Activated CD4-positive, CD25-positive, alpha-beta regulatory T cell treated with anti-CD3 and anti-CD28 coated beads, Interleukin-2, amount 50 U/mL, for 16 hours (primary cell): ENCODE data around the gene DEPDC5.

Source experiments
- DNase-seq: peaks from one replicate; pipeline ENCODE4 v3.0.0-alpha.2; 2020; ENCODE audit warnings: low read depth, low spot score

Gene DEPDC5

DNA sequence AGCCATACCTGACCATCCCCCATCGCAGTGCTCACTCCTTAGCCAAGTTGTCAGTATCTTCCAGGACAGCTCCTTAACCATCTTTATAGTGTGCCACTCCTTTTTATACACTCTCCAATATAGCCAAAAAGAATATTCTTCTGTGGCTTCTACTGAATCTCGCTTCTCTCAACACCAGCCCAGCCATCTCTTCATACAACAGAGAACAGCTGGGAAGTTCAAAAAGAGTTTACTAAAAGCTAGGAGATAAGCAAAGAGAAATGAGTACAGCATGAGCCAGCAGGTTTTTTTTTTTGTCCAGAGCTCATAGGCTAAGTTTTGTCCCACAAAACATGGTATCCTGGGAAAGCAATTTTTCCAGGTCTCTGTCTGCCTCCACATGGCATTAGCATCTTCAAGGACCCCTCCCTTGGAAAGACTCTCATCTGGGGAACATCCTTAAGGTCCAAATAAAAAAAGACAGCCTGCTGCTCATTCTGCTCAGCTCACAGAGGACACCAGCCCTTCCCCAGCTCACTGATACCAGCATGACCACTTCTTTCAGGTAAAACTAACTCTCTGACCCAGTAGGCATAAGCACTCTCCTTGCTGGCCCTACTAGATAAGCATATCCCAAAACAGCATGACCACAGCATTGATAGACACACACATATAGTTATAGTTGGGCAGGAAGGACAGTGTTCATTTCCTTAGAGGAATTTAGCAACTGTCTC lies 141.7 kb downstream of the DEPDC5 start:
- no peak for DNase-seq

DNA sequence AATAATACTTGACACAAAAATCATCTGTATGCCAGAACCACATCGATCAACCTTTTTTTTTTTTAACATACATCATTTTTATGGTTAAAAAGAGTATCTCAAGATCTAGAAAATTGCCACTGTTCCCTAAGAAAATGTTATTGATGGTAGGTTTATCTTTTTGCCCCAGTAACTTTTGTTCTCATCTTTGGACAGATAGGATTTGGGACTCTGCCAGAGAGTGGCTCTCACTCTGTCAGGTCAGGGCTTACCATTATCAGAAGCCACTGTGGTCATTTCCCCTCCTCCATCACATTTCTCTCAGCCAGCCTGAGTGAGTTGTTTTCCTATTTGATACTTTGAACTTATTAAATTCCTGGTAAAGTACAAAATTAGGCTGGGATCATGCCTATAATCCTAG lies 142.7 kb downstream of the DEPDC5 start:
- no peak for DNase-seq

DNA sequence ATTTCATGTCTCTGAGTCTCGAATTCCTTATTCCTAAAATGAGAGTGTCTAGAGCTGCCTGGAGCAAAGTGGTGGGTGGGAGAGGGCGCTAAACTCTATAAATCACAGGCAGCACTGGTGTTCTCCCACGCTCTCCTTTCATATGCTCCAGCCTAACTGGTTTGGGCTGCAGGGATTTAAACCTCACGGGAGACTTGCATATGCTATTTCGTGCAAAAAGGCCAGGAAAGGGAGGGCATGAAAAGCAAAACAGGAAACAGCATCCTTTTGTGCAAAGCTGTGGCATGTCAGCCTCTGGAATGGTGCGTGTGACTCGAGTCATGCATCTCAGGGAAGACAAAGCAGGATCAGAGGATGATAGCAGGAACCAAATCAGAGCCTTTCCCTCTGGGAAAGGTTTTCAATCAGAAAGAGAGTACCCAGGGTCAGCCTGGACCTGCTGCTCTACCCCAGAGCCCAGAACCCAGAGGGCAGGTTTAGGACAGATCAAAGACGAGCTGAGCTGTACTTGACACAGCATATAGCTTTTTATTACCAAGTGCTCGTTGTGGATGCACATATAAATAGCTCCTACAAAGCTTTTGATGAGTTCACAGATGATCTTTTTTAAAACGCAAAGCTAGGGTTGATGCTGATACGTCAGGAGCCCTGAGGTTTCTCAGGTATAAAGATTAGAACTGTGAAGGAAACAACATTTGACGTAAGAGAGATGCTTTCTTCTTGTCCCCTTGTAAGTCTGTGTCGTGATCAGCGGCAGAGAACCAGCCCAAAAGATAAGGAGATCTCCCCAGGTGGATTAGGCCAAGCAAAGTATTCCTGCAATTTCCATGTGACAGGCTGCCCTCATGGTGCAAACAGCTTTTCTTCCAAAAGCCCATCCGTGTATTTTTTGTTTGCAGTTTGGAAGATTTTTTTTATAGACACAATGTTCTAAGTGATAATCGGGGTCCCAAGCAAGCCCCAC lies 144.3 kb downstream of the DEPDC5 start:
- no peak for DNase-seq

GRCh38 chr22:31898926-31899325 lies 145.1 kb downstream of the DEPDC5 start:
- DNase-seq: no peak

DNA sequence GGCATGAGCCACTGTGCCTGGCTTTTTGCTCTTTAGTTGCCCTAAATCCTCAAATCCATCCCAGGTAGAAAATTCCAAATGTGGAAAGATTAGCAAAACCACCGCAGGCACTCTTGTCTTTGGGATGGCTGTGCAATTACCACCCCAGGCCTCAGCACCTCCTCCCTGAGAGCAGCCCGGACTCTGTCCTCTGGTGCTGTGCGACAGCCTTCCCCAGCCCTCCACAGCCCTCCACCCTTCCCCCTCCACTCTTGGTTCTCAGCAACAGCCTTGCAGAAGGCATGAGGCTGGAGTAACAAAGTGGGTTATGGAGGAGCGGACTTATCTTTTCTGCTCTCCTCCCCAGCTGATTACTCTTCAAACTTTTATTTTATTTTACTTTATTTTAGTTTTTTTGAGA lies 145.8 kb downstream of the DEPDC5 start:
- no peak for DNase-seq

DNA sequence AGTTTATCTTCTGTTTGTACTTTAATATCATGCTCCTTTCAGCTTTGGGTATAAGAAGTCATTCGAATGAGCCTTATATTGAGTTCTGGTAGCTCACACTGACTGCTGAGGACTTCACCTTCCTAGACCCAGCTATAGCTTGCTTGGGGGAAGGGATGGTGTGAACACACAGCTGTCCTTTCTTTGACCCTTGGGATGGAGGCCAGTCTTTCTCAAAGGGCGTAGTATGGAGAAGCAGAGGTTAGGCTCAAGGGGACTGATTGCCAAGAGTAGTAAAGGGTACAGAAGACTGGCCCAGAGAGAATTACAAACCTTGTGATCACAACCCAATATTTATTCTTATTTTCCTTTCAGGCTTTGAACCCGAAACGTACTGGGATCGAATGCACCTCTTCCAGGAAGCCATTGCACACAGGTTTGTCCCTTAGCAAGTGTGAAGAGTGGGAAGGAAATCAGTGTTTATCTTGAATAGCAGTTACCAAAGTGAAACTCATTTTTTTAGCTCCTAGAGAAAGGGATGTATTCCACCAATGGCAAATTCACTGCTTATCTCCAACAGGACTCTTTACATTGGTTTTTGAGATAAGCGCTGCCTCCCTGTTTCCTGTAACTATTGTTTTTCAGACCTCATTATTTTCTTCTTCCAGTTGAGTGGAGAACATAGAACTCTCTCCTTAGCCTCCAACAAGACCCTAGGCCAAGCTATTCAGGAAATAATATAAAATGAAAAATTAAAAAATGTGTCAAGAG lies 147.7 kb downstream of the DEPDC5 start:
- DNase-seq: no peak

- DNase-seq: no peak
Measured at GRCh38 chr22:31904651-31905050, 150.8 kb downstream of the DEPDC5 start.

GRCh38 chr22:31905356-31905755 lies 151.5 kb downstream of the DEPDC5 start:
- DNase-seq: no peak

DNA sequence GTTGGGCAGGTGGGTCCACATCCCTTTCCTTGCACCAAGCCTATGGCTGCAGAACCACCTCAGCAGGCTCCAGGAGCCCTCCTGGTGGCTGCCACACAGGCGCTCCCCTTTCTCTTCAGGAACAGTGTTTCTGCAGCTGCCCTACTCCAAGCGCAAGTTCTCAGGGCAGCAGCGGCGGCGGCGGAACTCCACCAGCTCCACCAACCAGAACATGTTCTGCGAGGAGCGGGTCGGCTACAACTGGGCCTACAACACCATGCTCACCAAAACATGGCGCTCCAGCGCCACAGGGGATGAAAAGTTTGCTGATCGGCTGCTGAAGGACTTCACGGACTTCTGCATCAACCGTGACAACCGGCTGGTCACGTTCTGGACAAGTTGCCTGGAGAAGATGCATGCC lies 152.3 kb downstream of the DEPDC5 start:
- DNase-seq: no peak

DNA sequence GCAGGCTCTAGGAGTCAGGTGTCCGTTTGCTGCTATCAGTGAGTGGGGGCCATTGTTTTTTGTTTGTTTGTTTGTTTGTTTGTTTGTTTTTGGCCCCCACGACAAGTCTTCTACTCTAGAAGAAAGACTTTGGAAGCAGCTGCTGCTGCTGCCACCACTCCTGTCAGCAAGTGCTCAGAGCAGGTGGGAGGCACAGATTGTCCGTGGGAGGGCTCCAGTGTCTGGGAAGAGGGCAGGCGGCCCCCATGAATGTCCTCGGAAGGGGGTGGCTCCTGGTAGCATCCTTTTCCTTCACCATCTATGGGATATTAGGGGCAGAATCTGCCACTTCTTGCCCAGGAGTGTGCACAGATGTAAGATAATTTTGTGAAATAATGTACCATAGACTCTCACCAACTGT lies 152.8 kb downstream of the DEPDC5 start:
- no peak for DNase-seq

DNA sequence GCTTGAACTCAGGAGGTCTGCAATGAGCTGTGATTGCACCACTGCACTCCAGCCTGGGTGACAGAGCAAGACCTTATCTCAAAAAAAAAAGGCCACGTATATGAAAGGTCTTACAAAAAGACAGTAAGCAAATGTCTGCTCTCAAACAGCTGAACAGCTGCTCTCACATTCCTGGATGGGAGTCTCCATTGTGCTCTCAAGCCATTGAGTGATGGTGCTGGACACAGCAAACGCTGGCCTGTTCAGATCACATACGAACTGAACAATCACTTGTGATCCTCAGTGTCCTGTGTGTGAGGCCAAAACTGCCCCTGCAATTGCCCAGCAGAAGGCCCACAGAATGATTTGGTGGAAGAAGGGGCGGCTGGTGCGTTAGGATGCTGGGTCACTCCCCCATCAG lies 156.2 kb downstream of the DEPDC5 start:
- no peak for DNase-seq

- DNase-seq: no peak
Measured at GRCh38 chr22:31911565-31912406, 158.0 kb downstream of the DEPDC5 start.

DNA sequence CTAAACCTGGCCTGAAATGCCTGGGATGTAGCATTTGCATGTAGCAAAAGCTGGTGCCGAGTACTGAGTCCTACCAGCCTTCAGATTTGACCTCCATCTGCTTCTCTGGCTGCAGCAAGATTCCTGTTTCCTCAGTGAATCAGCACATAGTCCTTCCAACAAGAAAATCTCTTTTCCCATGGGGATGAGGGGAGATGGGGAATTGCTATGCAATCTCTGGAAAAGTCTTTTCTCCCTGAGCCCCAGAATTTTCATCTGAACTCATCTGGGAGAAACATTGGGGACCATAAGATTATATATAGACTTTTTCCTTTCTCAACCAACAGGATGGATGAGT lies 158.6 kb downstream of the DEPDC5 start:
- DNase-seq: no peak

DNA sequence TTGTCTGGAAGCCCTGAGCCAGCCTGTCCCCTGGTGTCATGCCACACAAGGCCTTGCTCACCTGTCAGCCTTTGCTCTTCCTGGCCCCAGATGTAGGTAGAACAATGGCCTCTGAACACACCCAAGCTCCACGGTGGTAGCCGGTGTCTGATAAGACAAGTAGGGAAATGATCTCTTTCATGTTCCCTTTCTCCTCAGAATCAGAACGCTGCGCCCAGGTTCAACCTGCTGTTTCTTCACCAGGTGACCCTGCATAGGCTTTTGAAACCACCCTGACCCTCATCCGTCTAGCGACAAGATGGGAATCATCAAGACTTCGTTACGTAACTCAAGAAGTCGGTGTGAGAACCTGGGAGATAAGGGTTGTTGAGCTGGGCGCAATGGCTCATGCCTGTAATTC lies 161.8 kb downstream of the DEPDC5 start:
- no peak for DNase-seq

GRCh38 chr22:31917227-31917921 lies 163.6 kb downstream of the DEPDC5 start:
- DNase-seq: no peak

- DNase-seq: no peak
Measured at GRCh38 chr22:31919730-31920129, 165.9 kb downstream of the DEPDC5 start.

GRCh38 chr22:31920306-31920705 lies 166.5 kb downstream of the DEPDC5 start:
- no peak for DNase-seq

DNA sequence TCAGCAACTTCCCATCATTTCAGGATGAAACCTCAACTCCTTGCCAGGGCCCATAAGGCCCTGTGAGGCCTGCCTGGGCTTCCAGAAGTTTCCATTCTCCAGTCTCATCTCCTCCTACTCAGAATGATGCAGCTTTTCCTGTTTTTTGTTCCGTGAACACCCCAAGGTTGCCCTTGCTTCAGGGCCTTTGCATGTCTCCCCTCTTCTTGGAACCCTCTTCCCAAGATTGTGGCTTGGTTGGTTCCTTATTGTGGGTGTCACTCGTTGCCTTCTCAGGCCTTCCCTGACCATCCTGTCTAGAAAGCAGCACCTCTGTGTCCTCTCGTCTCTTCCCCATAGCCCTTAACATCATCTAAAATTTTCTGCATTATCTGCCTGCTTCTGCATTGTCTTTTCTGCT lies 167.3 kb downstream of the DEPDC5 start:
- DNase-seq: no peak

DNA sequence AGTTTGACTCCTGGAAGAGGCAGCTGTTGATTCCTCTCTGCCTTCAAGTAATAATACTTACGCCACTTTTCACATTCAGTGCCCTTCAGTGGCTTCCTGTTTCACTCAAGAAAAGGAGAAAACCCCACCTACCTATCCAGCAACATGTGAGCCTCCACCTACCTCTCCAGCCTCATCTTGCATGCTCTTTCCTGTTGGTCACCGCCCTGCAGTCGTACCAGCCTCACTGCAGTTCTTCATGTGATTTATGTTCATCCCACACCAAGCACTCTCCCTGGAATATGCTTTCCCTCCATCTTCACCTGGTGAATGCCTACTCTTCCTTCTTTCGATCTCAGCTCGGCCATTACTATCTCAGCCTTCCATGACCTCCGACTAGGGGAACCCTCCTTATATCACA lies 168.7 kb downstream of the DEPDC5 start:
- no peak for DNase-seq

DNA sequence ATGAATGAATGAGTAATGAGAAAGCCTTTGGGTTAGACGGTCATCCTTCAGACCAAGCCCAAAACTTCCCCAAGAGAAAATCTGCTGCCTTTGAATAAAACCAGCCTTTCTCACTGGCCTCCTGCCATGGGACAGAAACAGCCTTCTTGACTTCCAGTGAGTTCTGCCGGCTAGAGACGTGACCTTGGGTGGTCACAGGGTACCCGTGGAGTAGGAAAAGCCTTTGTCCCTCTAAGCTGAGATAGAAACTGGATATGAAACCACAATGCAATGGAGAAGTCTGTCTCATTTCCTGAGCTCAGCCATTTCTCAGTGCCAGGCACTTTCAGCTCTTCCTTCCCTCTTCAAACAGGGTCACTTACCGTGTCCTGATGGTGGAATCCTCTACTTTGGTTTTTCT lies 169.3 kb downstream of the DEPDC5 start:
- no peak for DNase-seq

- DNase-seq: no peak
Measured at GRCh38 chr22:31923747-31924146, 169.9 kb downstream of the DEPDC5 start.
